Coronary artery (tissue), 2 donors: ENCODE results near the gene KDM6B.
A peak's percentile ranks its signal among the peaks of the same experiment; 100 is the strongest.

Experiments used
- DNase-seq: peaks from one replicate; pipeline ENCODE4 v3.0.0-alpha.2; 2017; ENCODE audit warnings: low spot score
- H3K27ac ChIP-seq, 2 donors: fragments of 200-600 bp; sonication (generic); one replicate each; pipeline ENCODE4 v1.5.1; 2016 to 2019
- H3K4me3 ChIP-seq: fragments of 200-600 bp; sonication (generic); 2 replicates; pipeline ENCODE4 v1.5.1; 2016; ENCODE audit warnings: mild to moderate bottlenecking, moderate library complexity
- CTCF ChIP-seq: fragments of 200-600 bp; sonication (generic); IDR thresholded peaks from one replicate; pipeline ENCODE4 v1.5.1; 2019; ENCODE audit warnings: antibody characterized with exemption

The KDM6B gene

GRCh38 chr17:7873051-7873450, 39.0 kb downstream of the KDM6B start:
- Histone ChIP-seq H3K4me3 (no peak overlapping the region), H3K27ac (no peak overlapping the region)
- DNase-seq, result peak; percentile 17
- no peak for TF ChIP-seq CTCF

GRCh38 chr17:7875804-7876370, 41.9 kb downstream of the KDM6B start:
- H3K27ac ChIP-seq, result no peak overlapping the region
- DNase-seq, result no peak
- no peak for TF ChIP-seq CTCF
- H3K4me3 ChIP-seq, result no peak overlapping the region

GRCh38 chr17:7878234-7878633, 44.2 kb downstream of the KDM6B start:
- Histone ChIP-seq H3K4me3 (no peak overlapping the region), H3K27ac (no peak overlapping the region)
- TF ChIP-seq CTCF, result no peak
- peak; percentile 7 for DNase-seq

GRCh38 chr17:7880076-7880868, 46.3 kb downstream of the KDM6B start:
- Histone ChIP-seq H3K4me3 (no peak overlapping the region), H3K27ac (no peak overlapping the region)
- DNase-seq, result peak; percentile 9
- TF ChIP-seq CTCF, result no peak

GRCh38 chr17:7881276-7882054, 47.4 kb downstream of the KDM6B start:
- DNase-seq, result peak; percentile 50
- H3K27ac ChIP-seq, result no peak overlapping the region
- no peak overlapping the region for H3K4me3 ChIP-seq
- no peak for TF ChIP-seq CTCF

- Histone ChIP-seq H3K4me3 (no peak overlapping the region), H3K27ac (peak overlapping the region in 1 of 2 donors; percentile 6)
- TF ChIP-seq CTCF, result no peak
- DNase-seq, result peak; percentile 46
These were observed 48.1 kb downstream of the KDM6B start for GRCh38 chr17:7882068-7882467.
